Thyroid gland (tissue), 4 donors: Measurements from ENCODE around the gene ONECUT2.

Experiments used
- POLR2A ChIP-seq, 2 donors: fragments of 450-650 bp; IDR thresholded peaks; one replicate each; pipeline ENCODE4 v1.6.1; 2017; ENCODE audit warnings: antibody characterized with exemption in 2 of 2, mild to moderate bottlenecking in 2 of 2, moderate library complexity in 1 of 2
- TF ChIP-seq, protein P1 (sequence below), 6 experiments: fragments of 200-600 bp in 3 of 6; fragments of 450-650 bp in 3 of 6; sonication (generic) in 3 of 6; IDR thresholded peaks; one replicate each; pipeline ENCODE4 v1.5.1; 2016 to 2019; ENCODE audit warnings: antibody characterized with exemption in 6 of 6, mild to moderate bottlenecking in 2 of 6, inconsistent platforms in 1 of 6, moderate library complexity in 1 of 6

GRCh38 chr18:57455576-57456129 lies 20.5 kb downstream of the ONECUT2 start:
- TF ChIP-seq POLR2A (IDR thresholded peaks at IDR 0.05) = no peak
- TF ChIP-seq, protein P1, sequence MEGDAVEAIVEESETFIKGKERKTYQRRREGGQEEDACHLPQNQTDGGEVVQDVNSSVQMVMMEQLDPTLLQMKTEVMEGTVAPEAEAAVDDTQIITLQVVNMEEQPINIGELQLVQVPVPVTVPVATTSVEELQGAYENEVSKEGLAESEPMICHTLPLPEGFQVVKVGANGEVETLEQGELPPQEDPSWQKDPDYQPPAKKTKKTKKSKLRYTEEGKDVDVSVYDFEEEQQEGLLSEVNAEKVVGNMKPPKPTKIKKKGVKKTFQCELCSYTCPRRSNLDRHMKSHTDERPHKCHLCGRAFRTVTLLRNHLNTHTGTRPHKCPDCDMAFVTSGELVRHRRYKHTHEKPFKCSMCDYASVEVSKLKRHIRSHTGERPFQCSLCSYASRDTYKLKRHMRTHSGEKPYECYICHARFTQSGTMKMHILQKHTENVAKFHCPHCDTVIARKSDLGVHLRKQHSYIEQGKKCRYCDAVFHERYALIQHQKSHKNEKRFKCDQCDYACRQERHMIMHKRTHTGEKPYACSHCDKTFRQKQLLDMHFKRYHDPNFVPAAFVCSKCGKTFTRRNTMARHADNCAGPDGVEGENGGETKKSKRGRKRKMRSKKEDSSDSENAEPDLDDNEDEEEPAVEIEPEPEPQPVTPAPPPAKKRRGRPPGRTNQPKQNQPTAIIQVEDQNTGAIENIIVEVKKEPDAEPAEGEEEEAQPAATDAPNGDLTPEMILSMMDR (IDR thresholded peaks at IDR 0.05) = no peak
